HG02852 (cell line): Measurements from ENCODE around the gene IFT20.
"Not testable (repeated sequence)": the region's sequence is repeated elsewhere in the genome, so short reads cannot be mapped to it uniquely, and the experiment has no call there.

ENCODE experiments used
- ATAC-seq: cut with Tn5 transposase; IDR thresholded peaks from one replicate; pipeline ENCODE4 v1.9.1; 2021; ENCODE audit warnings: mild to moderate bottlenecking, moderate library complexity; ENCODE audit not compliant: unreplicated experiment

IFT20 gene

DNA sequence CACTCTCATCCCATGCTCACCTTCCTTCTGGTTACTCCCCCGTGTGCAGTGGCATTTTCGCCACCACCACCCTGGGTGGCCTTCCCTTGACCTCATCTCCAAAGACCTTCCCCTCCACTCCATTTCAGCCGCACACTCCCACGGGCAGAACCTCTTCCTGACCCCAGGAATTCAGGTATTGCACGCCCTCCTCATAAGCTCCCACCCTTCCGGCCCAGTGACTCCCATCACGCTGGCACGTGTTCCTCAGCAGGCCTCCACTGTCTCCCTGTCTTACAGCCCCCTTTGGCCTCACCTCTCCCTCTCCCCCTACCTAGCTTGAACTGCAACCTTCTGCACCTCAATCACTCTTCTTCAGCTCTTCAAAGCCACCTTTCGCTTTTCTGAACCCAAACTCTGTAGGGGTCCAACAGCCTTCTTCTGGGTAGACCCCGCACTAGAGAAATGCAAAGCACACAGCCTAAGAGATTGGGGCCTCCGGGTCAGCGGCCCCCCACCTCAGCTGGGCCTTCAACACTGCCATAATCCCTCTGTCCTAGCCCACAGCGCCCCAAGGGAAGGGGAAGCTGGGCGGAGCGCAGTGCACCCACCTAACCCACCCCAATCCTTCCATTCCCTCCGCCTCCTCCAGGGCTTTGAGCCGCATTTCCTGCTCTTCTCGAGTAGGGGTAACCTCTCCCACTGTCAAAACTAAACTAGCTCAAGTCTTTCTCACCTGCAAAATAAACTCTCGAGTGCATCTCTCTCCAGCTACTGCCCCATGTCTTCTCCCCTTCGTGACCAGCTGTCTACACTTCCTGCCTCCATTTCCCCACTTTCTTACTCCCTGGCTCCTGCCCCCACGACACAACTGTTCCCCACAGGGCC, 17.9 kb downstream of the IFT20 start:
- no peak for ATAC-seq

DNA sequence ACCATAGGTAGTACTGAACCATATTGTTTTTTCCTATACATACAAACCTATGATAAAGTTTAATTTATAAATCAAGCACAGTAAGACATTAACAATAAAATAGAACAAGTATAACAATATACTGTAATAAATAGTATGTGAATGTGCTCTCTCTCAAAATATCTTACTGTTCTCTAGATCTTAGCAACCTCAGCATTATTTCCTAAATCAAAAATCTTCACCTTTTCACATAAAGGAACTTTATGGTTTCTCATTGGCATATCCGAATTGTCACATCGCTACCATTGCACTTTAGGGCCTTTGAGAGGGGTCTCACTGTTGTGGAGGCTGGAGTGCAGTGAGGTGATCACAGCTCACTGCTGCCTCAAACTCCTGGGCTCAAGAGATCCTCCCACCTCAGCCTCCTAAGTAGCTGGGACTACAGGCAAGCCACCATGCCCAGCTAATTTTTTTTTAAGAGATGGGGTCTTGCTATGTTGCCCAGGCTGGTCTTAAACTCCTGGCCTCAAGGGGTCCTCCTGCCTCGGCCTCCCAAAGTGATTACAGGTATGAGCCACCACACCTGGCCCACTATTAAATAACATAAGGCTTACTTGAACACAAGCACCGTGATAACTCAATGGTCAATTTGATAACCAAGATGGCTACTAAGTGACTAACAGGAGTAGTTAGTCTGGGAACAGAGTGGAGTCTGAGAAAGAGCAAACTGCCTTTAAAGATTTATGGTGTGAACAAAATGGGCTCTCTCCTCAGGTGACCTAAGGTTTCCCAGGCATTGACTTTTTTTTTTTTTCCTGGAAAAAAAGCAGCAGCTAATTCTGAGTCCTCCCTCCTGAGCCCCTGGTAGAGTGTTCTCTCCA, 19.2 kb downstream of the IFT20 start:
- no peak for ATAC-seq

- no peak for ATAC-seq
Observed at GRCh38 chr17:28313841-28314240, 21.4 kb downstream of the IFT20 start.

DNA sequence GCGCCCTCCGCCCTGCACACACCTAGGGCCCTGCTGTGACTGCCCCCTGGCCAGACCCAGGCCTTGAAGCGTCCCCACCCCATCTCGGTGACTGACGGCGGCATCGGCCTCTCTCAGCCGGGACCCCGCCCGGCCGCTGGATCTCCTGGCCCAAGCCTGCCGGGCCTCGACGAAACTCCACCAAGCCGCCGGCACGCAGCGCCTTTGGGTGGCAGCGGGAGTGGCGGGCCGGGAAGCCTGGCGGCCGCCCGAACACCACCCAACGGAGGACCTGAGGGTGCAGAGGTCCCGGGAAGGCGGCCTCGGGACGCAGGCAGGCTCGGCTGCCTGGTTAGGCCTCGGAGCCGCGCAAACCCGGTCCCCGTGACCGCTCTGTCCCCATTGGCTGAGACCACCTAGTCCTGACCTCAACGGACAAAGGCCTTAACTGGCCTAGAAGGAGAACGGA, 28.3 kb downstream of the IFT20 start:
- ATAC-seq = no peak

- no peak for ATAC-seq
Observed at GRCh38 chr17:28298449-28298848, 36.8 kb downstream of the IFT20 start.

- ATAC-seq = no peak
Observed at GRCh38 chr17:28295677-28296578, 39.3 kb downstream of the IFT20 start.

GRCh38 chr17:28293994-28294393, 41.3 kb downstream of the IFT20 start:
- no peak for ATAC-seq

- ATAC-seq = not testable (repeated sequence)
Observed at GRCh38 chr17:28292878-28293277, 42.4 kb downstream of the IFT20 start.

GRCh38 chr17:28291780-28292330, 43.4 kb downstream of the IFT20 start:
- no peak for ATAC-seq

DNA sequence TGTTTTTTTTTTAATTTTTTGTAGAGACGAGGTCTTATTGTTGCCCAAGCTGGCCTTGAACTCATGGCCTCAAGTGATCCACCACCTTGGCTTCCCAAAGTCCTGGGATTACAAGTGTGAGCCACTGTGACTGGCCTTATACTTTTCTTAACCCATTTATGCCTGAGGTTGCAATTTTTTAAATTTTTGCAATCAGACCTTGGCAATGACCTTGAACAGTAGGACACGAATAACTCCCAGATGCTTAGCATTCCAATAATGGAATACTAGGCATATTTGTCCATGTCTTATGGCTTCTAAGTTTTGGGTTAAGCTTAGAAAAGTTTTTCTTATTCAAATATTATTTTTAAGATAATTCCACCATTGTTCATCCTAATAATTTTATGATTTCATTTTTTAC, 44.6 kb downstream of the IFT20 start:
- ATAC-seq = no peak

DNA sequence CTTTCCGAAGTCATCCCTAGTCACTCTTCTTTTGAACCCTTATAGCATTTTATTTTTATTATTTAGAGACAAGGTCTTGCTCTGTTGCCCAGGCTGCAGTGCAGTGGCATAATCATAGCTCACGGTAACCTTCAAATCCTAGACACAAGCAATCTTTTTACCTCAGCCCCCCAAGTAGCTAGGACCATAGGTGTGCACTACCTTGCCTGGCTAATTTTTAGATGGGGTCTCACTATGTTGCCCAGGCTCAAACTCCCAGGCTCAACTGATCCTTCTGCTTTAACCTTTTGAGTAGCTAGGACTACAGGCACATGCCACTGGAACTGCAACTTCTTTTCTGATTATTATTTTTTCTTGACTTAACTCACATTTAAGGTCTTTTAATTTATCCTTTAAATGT, 49.3 kb downstream of the IFT20 start:
- no peak for ATAC-seq

GRCh38 chr17:28282596-28282995, 52.7 kb downstream of the IFT20 start:
- ATAC-seq = no peak

DNA sequence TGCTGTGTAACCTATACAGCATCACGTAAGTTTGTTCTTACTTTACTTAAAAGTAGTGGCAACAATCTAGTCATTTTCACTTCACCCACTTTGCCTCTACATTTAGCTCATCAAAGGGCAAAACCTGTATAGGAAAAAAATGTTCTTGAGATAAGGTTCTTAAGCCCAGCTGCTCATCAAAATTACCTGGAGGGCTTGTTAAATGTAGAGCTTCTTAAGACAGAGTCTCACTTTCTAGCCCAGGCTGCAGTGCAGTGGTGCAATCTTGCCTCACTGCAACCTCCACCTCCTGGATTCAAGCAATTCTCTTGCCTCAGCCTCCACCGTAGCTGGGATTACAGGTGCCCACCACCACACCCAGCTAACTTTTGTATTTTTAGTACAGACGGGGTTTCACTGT, 54.4 kb downstream of the IFT20 start:
- no peak for ATAC-seq

GRCh38 chr17:28279411-28279810, 55.9 kb downstream of the IFT20 start:
- ATAC-seq = no peak
